ENCODE measurements around the gene VSX1. TPM values are rescaled to one million over a fixed set of nuclear protein-coding genes. Genes with fewer than 3 reads are reported as not detected.

The VSX1 gene
- total RNA-seq, 1 donor from 2014 or later: not detected

- no peak for DNase-seq
- CTCF ChIA-PET: interaction anchor here (0.6 to 0.9 kb wide), 3 partner anchors 10 to 60 kb away, joined by 3 read pairs; no protein-coding TSS in a partner anchor
- peak overlapping the region; percentile 86 for H3K27ac Mint-ChIP-seq
Measured at GRCh38 chr20:25053255-25054031, 28.5 kb downstream of the VSX1 start.

GRCh38 chr20:25052255-25053194, 29.4 kb downstream of the VSX1 start:
- peak; percentile 27 for ATAC-seq (ENCODE audit: low read depth)
- POLR2A ChIA-PET: interaction anchor here (0.5 to 2.8 kb wide), 8 partner anchors 8 to 1702 kb away, joined by 3 to 14 read pairs (median 4); partner anchors contain the start of genes ABHD12 and ENTPD6
- H3K27ac Mint-ChIP-seq: peak overlapping the region; percentile 86

More at GRCh38 chr20:25053255-25054031, 28.5 kb downstream of the VSX1 start:
- Mint-ChIP-seq H3K4me3 (peak overlapping the region; percentile 68), H3K4me1 (peaks cover 82% of the 10 kb centered on the region), H3K27me3 (no peaks in the 10 kb centered on the region), H3K36me3 (ENCODE audit: low read depth) (peaks cover 22% of the 10 kb centered on the region), H3K9me3 (no peaks in the 10 kb centered on the region)
- intact Hi-C loops (cut with micrococcal nuclease): loop anchor here (1.0 kb wide), 1 partner anchor 10 kb away; no protein-coding TSS in a partner anchor
- POLR2A ChIA-PET: interaction anchor here (0.5 to 2.8 kb wide), 10 partner anchors 9 to 1703 kb away, joined by 3 to 14 read pairs (median 4); partner anchors contain the start of genes ABHD12 and ENTPD6
- ATAC-seq (ENCODE audit: low read depth): no peak
- TF ChIP-seq CTCF (IDR thresholded peaks at IDR 0.05): no peak

GRCh38 chr20:25051386-25052155, 30.4 kb downstream of the VSX1 start:
- TF ChIP-seq CTCF (IDR thresholded peaks at IDR 0.05): no peak
- H3K4me1 Mint-ChIP-seq: peaks cover 76% of the 10 kb centered on the region
- ATAC-seq (ENCODE audit: low read depth) (no peak), DNase-seq (peak; percentile 9)
- intact Hi-C loops (cut with micrococcal nuclease): no loop called here
- ChIA-PET POLR2A (interaction anchor here (2.8 kb wide), 1 partner anchor 14 kb away, joined by 14 read pairs; no protein-coding TSS in a partner anchor), CTCF (no interaction called here)
- H3K36me3 Mint-ChIP-seq (ENCODE audit: low read depth): peaks cover 36% of the 10 kb centered on the region
- H3K4me3 Mint-ChIP-seq: peak overlapping the region; percentile 48
- peak overlapping the region; percentile 61 for H3K27ac Mint-ChIP-seq
- no peaks in the 10 kb centered on the region for H3K9me3 Mint-ChIP-seq
- no peaks in the 10 kb centered on the region for H3K27me3 Mint-ChIP-seq

More at GRCh38 chr20:25052255-25053194, 29.4 kb downstream of the VSX1 start:
- peaks cover 82% of the 10 kb centered on the region for H3K4me1 Mint-ChIP-seq
- DNase-seq: peak; percentile 4
- H3K36me3 Mint-ChIP-seq (ENCODE audit: low read depth): peaks cover 27% of the 10 kb centered on the region
- no peak for TF ChIP-seq CTCF (IDR thresholded peaks at IDR 0.05)
- peak overlapping the region; percentile 68 for H3K4me3 Mint-ChIP-seq
- intact Hi-C loops (cut with micrococcal nuclease): loop anchor here (1.0 kb wide), 1 partner anchor 9 kb away; no protein-coding TSS in a partner anchor
- no peaks in the 10 kb centered on the region for H3K9me3 Mint-ChIP-seq
- CTCF ChIA-PET: interaction anchor here (0.6 kb wide), 2 partner anchors 9 to 58 kb away, joined by 3 read pairs; no protein-coding TSS in a partner anchor
- no peaks in the 10 kb centered on the region for H3K27me3 Mint-ChIP-seq

- intact Hi-C loops (cut with micrococcal nuclease): no loop called here
- Mint-ChIP-seq H3K27ac (peak overlapping the region; percentile 74), H3K9me3 (no peaks in the 10 kb centered on the region), H3K4me1 (peaks cover 71% of the 10 kb centered on the region), H3K27me3 (no peaks in the 10 kb centered on the region), H3K4me3 (no peak overlapping the region), H3K36me3 (ENCODE audit: low read depth) (peaks cover 42% of the 10 kb centered on the region)
- DNase-seq: peak; percentile 1
- no peak for TF ChIP-seq CTCF (IDR thresholded peaks at IDR 0.05)
- ChIA-PET CTCF (no interaction called here), POLR2A (interaction anchor here (1.3 to 1.8 kb wide), 2 partner anchors 9 to 14 kb away, joined by 4 to 7 read pairs; no protein-coding TSS in a partner anchor)
- ATAC-seq (ENCODE audit: low read depth): no peak
Measured at GRCh38 chr20:25050501-25051350, 31.2 kb downstream of the VSX1 start.

Data from activated B cell treated with CpG ODN at 0.5 μM for 24 hours (primary cell).